GM12873 (cell line): Measurements from ENCODE around the gene ADGRL3.

Source experiments
- TF ChIP-seq, protein P1 (sequence below): IDR thresholded peaks from 2 replicates; pipeline ENCODE4 v1.5.1; 2012; ENCODE audit warnings: low read depth, mild to moderate bottlenecking, moderate library complexity, low read length, control low read depth; ENCODE audit not compliant: insufficient read depth; ENCODE audit errors: missing control alignments

ADGRL3 gene

DNA sequence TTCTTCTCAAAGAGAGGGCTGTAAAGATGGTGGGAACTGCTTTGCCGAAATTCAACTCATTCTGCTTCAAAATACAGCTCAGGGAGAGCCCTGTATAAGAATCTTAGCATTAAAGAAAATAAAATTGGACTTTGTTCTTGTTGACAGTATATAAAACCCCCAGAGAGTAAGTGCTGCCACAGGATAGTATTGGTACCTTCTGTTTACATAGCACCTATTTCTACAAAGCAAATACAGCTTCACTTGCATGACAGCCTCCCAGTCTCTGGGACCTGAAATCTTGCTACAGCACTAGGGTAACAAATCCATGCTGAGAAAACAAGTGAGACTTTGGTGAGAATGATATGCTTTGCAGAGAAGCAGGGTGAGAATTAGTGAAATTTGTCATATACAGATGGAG is 428.6 kb downstream of the ADGRL3 start:
- TF ChIP-seq, protein P1, sequence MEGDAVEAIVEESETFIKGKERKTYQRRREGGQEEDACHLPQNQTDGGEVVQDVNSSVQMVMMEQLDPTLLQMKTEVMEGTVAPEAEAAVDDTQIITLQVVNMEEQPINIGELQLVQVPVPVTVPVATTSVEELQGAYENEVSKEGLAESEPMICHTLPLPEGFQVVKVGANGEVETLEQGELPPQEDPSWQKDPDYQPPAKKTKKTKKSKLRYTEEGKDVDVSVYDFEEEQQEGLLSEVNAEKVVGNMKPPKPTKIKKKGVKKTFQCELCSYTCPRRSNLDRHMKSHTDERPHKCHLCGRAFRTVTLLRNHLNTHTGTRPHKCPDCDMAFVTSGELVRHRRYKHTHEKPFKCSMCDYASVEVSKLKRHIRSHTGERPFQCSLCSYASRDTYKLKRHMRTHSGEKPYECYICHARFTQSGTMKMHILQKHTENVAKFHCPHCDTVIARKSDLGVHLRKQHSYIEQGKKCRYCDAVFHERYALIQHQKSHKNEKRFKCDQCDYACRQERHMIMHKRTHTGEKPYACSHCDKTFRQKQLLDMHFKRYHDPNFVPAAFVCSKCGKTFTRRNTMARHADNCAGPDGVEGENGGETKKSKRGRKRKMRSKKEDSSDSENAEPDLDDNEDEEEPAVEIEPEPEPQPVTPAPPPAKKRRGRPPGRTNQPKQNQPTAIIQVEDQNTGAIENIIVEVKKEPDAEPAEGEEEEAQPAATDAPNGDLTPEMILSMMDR = no peak

DNA sequence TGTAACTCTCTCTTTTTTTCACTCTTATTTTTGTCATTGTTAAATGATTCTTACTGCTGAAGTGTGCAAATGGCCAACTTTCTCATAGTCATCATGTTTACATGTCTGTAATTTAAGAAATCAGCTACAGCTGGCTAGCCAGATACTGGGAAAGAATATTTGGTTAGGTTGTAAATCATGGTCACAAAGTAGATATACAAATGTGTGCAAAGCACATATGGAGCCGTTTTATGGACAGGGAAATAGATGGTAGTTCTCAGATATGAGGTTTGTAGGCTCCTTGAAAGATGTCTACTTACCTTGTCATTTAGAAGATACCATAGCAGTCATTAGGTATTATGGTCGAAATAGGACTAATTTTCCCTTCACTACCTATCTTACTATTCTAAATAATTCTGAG is 430.4 kb downstream of the ADGRL3 start:
- TF ChIP-seq, protein P1 = no peak

DNA sequence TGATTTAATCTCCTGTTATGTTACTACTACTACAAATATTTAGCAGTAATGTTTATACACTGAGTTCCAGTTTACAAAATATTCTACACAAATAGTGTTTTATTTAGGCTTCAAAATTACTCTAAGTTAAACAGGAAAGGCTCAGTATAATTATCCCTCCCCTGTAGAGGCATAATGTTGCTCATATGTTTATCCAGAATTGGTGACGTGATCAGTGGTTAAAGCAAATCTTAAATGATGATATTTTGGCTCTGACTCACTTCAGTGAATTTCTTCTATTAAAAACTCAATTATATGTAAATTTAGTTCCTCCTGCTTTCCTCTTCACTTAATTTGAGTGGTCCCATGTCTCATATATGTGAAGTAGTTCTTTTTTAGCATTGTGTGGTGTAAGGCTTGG is 438.5 kb downstream of the ADGRL3 start:
- TF ChIP-seq, protein P1 = no peak

DNA sequence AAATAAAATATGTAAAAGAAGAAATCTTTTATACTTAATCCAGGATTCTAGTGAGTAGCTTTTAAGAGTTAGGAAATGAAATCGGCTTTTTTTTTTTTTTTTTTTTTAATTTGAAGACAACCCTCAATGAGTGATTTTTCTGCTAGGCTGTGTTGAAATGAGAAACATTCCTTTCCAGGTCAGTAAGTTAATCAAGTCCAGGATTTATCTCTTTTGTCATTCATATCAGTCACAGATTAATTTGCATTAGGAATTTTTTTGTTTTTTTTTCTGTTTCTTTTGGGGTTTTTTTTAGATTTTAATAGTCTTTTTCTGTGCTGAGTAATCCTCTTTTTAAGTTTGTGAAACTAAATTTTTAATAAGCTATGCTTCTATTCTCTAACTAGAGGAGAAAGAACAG is 448.1 kb downstream of the ADGRL3 start:
- TF ChIP-seq, protein P1 = no peak

DNA sequence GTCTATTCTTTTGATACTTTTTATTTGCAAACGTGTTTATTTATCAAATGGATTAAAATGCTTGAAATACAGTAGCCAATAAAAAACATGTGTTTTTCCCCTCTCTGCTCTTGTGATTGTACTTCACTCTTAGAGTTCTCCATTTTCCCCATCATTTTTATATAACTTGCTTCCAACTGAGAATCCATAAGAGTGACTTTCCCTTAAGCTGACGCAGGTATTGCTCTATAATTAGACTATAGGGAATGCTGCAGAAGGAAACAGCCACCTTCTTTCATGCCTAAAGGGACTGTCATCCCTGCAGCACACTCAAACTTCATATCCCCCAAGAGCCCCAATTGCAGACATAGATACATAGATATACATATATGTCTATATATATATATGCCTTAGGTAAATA is 456.9 kb downstream of the ADGRL3 start:
- TF ChIP-seq, protein P1 = no peak

DNA sequence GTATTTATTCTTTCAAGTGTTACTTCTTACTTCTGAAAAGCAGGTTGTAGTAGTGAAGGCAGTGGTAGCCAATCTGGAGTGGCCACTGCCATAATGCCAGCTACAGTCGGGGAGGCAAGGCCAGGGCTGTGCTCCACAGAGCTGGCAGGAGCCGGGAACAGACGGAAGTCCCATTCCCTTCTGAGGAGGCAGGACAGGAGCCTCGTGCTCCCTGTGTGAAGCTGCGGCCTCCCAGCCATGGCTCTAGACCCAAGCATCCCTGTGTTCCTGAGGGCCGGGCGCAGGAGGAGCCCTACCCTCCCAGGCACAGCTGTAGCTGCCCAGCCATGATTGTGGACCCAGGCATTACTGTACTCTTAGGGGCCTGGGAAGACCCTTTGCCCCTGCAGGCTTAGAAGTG is 461.8 kb downstream of the ADGRL3 start:
- TF ChIP-seq, protein P1 = no peak

DNA sequence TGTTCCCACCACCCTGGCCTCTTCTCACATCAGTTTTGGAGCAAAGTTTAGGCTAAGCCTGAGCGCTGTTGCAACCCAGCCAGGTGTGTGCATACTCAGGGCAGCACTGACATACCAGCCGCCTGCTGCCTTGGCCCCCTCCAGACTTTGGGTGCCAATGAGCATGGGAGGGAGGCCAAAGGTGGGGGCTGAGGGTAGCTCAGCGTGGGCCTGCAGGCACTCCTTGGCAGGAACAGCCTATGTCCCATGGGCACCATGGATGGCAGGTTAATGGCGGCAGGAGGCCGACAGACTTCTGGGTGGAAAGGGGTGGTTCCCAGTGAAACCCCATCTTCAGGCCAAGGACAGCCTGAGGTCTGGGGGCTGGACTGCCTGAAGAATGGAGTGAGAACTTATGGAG is 462.2 kb downstream of the ADGRL3 start:
- TF ChIP-seq, protein P1 = no peak
